ENCODE results near the gene CPLX3. TPM values are rescaled to one million over a fixed set of nuclear protein-coding genes. Genes with fewer than 3 reads are reported as not detected.

Gene CPLX3
- total and polyA plus RNA-seq, 2 of the 8 experiments (the other 6 are each of a cell fraction or from before 2014, with no cell fraction given): 0.17 TPM; not detected in 1

DNA sequence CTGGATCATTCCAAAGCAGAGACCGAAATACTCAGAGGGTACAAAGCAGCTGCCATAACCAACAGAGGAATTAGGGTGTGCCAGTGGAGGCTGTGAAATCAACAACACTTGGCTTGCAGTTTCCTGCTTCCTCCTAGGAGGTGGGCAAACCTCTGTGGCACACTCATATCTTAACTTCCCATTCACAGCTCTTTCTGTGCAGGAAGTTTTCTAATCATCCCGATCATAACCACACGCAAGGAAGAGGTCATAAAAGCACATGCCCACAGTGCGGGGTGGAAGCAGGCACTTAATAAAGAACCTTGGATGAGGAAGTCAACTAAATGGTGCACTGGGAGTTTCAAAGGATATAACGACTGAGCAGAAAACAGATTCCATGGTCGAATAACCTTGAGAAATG lies 41.6 kb downstream of the CPLX3 start:
- no peaks in the 10 kb centered on the region; a peak in 1 of 7 replicates for H3K4me1 ChIP-seq (replicated peaks in 1 of 4; ENCODE audit: control insufficient read depth in 3 of 4, insufficient read depth in 4 of 4, low read length in 3 of 4)
- H3K4me2 ChIP-seq (ENCODE audit: insufficient read depth in 1 of 2, low read depth in 2 of 2, low read length in 2 of 2): no peak overlapping the region
- TF ChIP-seq GTF2F1 (IDR thresholded peaks at IDR 0.05; ENCODE audit: borderline replicate concordance, low read depth, low read length): no peak
- H3K36me3 ChIP-seq (ENCODE audit: control insufficient read depth in 2 of 4, insufficient read depth in 4 of 4, low read length in 3 of 4): no peaks in the 10 kb centered on the region
- no peak overlapping the region for H2BK12ac ChIP-seq (ENCODE audit: low read depth, low read length)
- H3K79me2 ChIP-seq (ENCODE audit: control insufficient read depth in 1 of 2, insufficient read depth in 2 of 2, low read length in 2 of 2): peaks cover 0 to 55% of the 10 kb centered on the region in 2 experiments; a peak in 2 of 4 replicates
- no peaks in the 10 kb centered on the region for H3K27me3 ChIP-seq (replicated peaks in 1 of 4; ENCODE audit: control insufficient read depth in 3 of 4, extremely low read depth in 1 of 4, insufficient read depth in 3 of 4, low read length in 3 of 4)
- 94% methylated on average over 6 of the region's 6 CpGs; no CpG with 5 or more reads in 1 of the 2 experiments for WGBS, 2 experiments (ENCODE audit: extremely low coverage in 1 of 2, insufficient coverage in 1 of 2, insufficient read length in 1 of 2, insufficient replicate concordance in 2 of 2, low coverage in 1 of 2, low lambda C conversion rate in 2 of 2, missing lambda C conversion rate in 1 of 2)
- H4K20me1 ChIP-seq (replicated peaks in 1 of 2; ENCODE audit: control insufficient read depth in 1 of 2, insufficient read depth in 2 of 2, low read length in 2 of 2): peaks cover 3 to 11% of the 10 kb centered on the region in 2 experiments
- H3K23me2 ChIP-seq (ENCODE audit: low read depth, low read length): peaks cover 2% of the 10 kb centered on the region; the same call in 1 of the 2 replicates
- no peak overlapping the region for H2BK120ac ChIP-seq (replicated peaks; ENCODE audit: low read depth, low read length)
- no peak overlapping the region for H2AFZ ChIP-seq (ENCODE audit: low read length)
- H2BK20ac ChIP-seq (ENCODE audit: low read length): no peak overlapping the region
- no peak overlapping the region for H4K8ac ChIP-seq (ENCODE audit: extremely low read depth, insufficient read depth, low read length)
- no peak overlapping the region for H2BK5ac ChIP-seq (ENCODE audit: low read depth, low read length)
- no peaks in the 10 kb centered on the region for H3K9me3 ChIP-seq (ENCODE audit: insufficient read depth in 2 of 2, low read depth in 1 of 2, low read length in 1 of 2)
- H4K5ac ChIP-seq (ENCODE audit: insufficient read length, low read depth, low read length): no peak overlapping the region
- ChIA-PET POLR2A (ENCODE audit: partially characterized antibody) (interaction anchor here (1.1 to 1.8 kb wide), 2 partner anchors 26 to 70 kb away, joined by 3 to 4 read pairs; partner anchors contain the start of gene COX5A), CTCF (ENCODE audit: partially characterized antibody) (interaction anchor here (0.8 to 1.5 kb wide), 4 partner anchors 12 to 42 kb away, joined by 3 to 7 read pairs (median 3); no protein-coding TSS in a partner anchor)
- H3K4me3 ChIP-seq (ENCODE audit: extremely low read depth in 1 of 4, insufficient read depth in 2 of 4, low read depth in 3 of 4, low read length in 4 of 4): no peak overlapping the region
- H3K4ac ChIP-seq (replicated peaks; ENCODE audit: insufficient read length, low read depth, low read length): no peak overlapping the region
- H2BK15ac ChIP-seq (ENCODE audit: low read length): no peak overlapping the region
- H4K91ac ChIP-seq (replicated peaks; ENCODE audit: insufficient read length, low read length): no peak overlapping the region
- no peak overlapping the region for H2AK5ac ChIP-seq (ENCODE audit: low read depth, low read length)
- H3K56ac ChIP-seq (replicated peaks; ENCODE audit: insufficient read length, low read depth, low read length): no peak overlapping the region
- no peak overlapping the region for H3K18ac ChIP-seq (ENCODE audit: extremely low read depth, low read length)
- no peak for DNase-seq (ENCODE audit: low read depth in 1 of 2, low spot score in 2 of 2)
- H3K9ac ChIP-seq (replicated peaks in 1 of 4; ENCODE audit: extremely low read depth in 1 of 4, low read depth in 3 of 4, low read length in 3 of 4): no peak overlapping the region
- no peak for FAIRE-seq
- H3K79me1 ChIP-seq (ENCODE audit: low read depth, low read length): peaks cover 9% of the 10 kb centered on the region; the same call in 1 of the 2 replicates
- H3K27ac ChIP-seq (ENCODE audit: low read depth, low read length): no peak overlapping the region
- H3K14ac ChIP-seq (ENCODE audit: insufficient read length): no peak overlapping the region
- no peak overlapping the region for H3K23ac ChIP-seq (ENCODE audit: insufficient read length)

Data from H1 (cell line).